ENCODE results near the gene FOXA2.
"Not testable (repeated sequence)": the region's sequence is repeated elsewhere in the genome, so short reads cannot be mapped to it uniquely, and the experiment has no call there.

FOXA2 gene

DNA sequence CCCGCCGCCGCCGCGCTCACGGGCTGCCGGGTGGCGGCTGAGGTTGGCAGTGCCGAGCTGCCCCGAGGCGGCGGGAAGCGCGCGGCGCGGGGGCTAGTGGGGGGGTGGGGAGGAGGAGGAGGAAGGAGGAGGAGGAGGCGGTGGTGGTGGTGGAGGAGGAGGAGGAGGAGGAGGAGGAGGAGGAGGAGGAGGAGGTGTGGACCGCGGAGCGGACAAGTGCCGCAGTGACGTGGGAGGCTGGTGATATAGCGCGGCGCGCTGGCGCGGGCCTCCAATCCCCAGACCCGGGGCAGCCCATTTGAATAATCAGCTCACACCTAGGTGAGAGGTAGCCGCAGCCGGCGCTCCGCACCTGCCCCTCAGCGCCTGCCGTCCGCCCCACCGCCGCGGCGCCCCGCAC lies at the start of gene FOXA2:
TSS of gene FOXA2 (minus strand) at position 51 of the 400 bp plus-strand sequence. CDS start 294 bp downstream, outside the sequence.
- DNase-seq = no peak

DNA sequence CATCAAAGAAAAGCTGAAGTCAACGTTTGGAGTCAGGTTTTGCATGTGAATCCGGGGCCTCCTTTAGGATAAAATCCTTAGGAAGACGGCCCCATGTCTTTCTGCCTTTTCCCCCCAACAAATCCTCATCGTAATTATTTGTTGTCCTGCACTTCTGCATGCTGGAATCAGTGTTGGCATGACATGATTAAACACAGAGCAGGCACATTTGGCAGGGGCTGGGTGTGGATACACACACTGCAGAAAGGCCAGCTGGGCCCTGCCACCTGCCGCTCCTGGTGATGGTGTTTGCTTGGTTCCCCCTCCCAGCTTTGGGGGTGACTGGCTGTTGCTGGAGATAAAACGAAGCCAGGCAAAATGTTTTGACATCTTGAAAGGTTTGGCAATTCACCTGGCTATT lies 46.3 kb upstream of the FOXA2 start:
- no peak for DNase-seq

DNA sequence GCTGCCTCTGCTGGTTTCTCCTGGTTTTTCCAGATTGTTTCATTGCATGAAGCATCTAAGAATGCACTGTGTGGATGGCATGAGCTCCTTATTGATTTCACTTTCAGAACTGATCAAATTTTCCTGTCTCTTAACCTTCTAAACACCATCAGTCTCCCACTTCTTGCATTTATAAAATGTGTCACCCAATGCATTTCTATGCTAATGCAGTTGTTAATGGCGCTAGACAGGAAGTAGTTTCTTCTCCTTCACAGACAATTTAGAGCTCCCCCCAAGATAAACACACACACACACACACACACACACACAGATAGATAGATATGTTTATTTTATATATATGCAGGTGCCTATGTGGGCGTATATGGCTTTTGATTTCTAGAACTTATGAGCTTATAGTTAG lies 45.6 kb upstream of the FOXA2 start:
- DNase-seq = no peak

DNA sequence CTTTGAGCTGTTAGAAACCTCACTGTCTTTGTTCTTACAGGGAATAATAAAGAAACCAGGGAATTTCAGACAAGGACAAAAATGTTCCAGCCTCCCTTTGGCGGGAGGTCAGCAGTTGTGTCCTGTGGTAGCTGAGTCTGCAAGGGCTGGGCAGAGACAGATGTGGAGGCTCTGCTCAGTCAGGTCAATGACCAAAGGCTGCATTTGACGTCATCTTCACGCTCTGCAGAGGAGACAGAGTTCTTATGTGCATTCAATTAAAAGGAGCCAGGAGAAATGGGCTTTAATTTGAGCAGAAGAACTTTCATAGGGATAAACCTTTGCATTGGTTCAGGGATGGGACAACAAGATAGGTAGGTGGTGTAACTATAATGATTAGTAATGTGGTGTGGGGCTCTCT lies 45.1 kb upstream of the FOXA2 start:
- DNase-seq = no peak

DNA sequence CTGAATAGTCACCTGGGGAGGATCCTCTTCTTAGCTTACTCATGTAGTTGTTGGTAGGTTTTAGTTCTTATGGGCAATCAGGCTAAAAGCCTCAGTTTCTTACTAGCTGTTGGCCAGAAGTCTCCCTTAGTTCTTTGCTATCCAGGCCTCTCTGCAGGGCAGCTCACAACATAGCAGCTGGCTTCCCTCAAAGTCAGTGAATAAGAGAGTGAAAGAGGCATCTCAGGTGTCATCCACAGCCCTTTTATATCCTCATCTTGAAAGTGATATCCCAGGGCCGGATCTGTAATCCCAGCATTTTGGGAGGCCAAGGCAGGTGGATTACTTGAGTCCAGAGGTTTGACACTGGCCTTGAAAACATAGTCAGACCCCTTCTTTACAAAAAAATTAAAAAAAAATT lies 42.1 kb upstream of the FOXA2 start:
- no peak for DNase-seq

DNA sequence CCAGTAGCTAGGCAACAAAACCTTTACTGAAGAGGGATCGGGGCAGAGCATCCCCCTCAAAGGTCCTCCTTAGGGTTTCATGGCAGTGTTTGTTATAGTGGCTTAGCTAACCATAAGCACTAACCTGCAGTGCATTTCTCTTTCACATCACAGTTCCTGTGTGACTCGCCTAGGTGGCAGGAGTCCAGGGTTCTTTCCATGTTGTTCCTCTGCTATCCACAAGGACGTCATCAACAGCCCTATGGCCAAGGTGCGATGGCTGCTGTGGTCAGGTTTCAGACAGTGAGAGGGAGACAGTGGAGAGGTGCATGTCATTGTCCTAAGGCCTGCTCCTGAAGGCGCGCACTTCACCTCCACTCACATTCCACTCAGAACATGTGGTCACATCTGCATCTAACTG lies 38.8 kb upstream of the FOXA2 start:
- no peak for DNase-seq

DNA sequence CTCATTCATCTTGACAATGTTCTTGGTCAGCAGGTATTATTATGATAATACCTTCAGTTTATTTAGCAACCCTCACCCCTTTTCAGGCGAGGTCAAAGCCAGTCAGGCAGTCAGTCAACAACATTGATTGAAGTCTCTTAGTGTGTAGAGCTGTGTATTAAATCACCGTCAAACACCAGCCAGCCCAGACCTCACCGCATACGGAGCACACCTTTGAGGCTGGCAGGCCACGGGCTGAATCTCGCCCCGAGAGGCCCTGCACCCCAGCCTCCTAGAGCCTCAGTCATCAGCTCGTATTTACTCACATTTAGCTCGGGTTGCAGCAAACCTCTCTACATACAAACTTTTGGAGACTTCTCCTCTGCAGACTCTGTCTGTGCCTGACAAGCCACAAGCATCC lies 36.0 kb upstream of the FOXA2 start:
- DNase-seq = no peak

DNA sequence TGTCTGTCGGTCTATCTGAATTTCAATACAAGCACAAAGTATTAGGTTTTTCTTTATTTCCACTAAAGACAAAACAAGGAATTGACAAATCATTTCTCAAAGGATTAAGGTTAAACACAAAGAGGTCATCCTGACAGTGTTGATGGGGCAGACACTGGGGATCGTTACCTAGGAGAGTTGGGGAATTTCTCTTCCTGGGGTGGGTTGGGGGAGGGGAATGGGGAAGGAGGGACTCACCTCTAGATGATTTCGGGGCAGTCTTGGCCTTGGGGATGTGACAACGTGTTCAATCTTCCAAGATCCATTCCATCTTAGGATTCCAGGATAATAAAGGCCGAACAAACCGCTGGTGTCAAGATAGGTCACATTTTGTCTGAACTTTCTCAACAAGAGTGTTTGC lies 35.4 kb upstream of the FOXA2 start:
- DNase-seq = no peak

DNA sequence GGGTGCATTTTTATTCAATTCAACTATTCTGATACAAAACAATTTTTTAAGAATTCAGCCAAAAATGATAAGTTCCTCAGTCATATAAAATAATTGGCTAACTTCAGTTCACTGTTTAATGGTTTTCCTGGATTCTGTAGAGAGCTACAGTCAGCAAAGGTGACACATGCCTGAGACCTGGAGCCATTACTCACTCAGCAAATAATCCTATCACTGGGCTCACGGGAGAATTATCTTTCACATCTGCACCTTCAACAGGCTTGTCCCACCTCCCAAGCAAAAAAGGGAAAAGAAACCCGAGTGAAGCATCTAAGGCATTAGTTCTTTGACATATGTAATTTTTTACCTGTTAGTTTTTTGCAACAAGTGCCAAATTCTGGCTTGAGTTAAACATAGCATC lies 34.9 kb upstream of the FOXA2 start:
- DNase-seq = no peak

DNA sequence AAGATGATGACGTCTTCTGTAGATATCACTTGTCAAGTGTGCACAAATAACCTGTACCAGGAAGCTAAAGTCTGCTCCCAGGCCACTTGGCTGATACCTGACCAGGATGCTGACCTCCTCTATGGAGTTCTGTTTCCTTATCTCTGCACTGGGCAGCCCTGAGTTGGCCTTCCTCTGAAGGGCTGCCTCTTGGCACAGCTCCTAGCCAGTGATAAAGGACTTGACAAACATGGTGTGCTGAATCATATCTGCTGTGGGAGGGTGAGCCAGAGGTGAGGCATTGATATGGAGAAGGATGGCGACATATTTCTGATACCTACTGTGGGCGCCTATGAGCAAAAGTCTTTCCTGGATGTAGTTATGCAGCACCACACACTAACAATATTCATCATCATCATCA lies 32.8 kb upstream of the FOXA2 start:
- no peak for DNase-seq

DNA sequence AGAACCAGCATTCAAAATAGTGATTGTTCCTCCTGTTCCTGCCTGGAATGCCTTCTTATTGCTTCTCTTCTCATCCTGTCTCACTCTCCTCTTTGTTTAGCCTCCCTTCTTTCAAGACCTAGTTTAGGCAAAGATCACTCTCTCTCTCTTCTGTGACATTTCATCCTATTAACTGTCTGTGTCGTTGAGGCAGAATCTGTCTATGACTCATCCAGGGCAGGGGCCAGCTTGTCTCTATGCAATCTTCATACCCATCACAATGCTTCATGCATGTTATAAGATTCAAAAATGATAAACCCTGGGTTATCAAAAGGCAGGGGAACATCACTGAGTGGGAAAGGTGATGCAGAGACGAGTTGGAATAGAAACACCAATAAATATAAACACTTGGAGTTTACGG lies 32.2 kb upstream of the FOXA2 start:
- DNase-seq = no peak

DNA sequence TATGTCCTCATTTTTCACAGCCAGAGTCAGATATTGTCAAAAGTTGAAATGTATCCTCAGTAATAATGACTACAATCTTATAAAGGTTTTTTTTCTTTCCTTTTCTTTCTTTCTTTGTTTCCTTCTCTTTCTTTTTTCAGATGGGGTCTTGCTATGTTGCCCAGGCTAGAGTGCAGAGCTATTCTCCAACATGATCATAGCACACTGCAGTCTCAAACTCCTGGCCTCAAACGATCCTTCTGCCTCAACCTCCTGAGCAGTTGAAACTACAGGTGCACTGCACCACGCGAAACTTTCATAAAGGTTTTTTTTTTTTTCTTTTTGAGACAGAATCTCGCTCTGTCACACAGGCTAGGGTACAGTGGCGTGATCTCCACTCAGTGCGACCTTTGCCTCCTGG lies 31.1 kb upstream of the FOXA2 start:
- DNase-seq = no peak

DNA sequence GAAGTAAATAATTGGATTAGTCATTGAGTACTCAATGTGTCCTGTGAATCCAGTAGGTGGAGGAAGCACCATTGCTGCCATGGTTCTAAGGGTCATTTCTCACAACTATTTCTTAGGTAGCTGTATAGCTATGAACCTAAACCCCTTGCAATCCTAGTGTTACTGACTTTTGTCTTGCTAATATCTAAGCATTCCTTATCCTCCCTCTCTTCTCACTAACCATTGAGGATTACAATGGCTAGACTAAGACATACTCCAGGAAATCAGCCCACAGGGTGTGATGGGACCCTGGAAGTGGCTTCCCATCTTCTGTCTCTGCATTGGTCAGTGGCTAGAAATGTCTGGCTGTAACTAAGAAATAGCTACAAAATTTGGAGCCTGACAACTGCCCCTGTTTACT lies 27.3 kb upstream of the FOXA2 start:
- DNase-seq = no peak

DNA sequence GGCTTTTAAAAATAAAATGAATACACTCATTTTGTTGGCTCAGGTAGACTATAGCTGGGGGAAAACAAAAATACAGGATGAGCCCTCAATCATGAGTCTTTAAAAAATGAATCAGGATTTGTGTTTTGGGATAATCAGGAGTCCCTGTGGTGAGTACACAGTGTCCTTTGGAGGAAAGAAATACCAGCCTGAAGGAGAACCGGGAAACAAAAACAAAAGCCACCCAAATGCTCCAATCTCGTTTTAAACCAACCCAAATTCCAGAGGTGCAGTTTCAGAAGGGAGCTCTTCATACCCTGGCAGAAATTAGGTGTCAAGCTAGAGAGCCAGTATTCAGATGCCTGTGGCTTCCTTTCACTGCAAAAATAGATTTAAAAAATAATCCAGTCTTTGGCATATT lies 23.3 kb upstream of the FOXA2 start:
- no peak for DNase-seq

DNA sequence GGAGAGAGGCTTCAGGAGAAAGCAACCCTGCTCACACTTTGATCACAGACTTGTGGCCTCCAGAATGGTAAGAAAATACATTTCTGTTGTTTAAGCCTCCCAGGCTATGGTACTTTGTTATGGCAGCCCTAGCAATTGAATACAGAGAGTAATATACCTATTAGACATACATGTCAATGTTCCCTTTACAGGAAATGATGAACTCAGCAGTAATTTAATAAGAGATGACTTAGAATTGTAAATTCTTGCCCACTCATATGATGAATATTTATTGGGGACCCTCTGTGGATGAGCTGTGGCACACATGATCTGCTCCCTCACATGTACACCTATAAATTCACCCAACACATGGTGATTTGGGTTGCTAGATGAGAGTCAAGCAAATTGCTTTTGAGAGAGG lies 20.4 kb upstream of the FOXA2 start:
- DNase-seq = no peak

DNA sequence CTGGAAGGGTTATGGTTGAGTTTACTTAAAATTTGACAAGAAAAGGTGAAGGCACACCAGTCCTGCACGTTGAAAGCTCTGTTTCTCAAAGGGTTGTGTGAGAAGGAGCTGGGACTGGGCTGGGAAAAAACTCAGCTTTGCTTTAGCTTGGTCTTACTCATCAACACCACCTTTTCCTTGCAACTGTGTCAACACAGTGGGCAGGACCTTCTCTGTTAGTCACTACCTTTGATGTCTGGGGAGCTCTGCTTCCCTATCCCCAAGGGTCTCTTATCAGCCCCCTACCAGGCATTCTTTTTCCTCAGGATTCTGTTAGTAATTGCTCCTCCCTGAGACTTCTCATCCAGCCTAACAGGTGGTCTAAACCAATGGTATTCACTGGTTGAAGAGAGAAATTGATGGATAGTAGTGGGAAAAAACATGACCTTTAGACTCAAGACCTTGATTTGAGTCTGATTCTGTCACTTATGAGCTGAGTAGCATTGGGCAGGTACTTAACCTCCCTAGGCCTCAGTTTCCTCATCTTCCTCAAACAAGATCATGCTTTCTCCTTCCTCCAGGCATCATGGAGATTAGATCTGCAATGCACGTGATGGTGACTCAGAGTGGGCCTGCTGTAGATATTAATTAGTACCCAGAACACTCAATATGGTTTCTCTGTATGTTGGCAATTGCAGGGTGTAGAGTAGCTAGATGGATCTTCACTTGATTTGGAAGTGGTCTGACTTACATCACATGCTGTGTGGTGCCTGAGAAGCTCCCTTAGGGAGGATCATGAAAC lies 17.2 kb upstream of the FOXA2 start:
- no peak for DNase-seq

DNA sequence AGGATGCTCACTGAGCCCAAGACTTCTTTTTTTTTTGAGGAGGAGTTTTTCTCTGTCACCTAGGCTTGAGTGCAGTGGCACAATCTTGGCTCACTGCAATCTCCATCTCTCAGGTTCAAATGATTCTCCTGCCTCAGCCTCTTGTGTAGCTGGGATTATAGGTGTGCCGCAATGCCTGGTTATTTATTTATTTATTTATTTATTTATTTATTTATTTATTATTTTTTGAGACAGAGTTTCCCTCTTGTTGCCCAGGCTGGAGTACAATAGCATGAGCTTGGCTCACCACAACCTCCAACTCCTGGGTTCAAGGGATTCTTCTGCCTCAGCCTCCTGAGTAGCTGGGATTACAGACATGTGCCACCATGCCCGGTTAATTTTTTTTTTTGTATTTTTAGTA lies 14.9 kb upstream of the FOXA2 start:
- DNase-seq = not testable (repeated sequence)

DNA sequence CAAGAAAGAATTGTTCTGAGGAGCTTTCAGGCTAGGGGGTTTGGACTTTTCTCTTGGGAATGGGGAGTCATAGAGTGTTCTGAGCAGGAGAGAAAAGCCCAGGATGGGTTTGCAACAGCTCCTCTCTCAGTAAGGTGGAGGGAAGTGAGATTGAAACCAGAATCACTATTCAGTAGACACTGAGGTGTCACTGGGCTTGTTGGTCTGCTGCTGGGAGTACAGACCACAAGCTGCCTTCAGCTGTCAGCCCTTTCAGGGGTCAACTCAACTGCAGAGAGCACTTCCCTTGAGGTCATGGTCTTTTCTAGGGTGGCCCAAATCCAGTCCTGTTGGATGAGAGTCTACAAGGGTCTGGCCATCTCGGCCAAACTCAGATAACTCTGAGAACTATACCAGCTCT lies 12.9 kb upstream of the FOXA2 start:
- no peak for DNase-seq

DNA sequence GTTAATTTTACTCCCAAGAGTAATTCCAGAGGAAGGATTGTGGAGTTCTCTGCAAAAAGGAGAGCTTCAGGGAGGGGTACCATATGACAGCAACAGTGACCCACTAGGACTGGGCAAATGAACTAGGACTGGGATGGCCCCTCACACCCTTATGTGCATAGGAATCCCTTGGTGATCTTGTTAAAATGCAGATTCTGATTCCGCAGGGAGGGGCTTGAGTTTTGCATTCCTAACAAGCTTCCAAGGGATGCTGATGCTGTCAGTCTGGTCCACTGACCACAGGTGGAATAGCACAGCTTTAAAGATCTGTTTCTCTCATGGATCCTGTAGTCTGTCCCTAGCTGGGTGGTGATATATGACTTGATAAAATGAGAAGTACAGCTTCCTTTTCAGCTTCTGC lies 6.3 kb upstream of the FOXA2 start:
- DNase-seq = no peak

DNA sequence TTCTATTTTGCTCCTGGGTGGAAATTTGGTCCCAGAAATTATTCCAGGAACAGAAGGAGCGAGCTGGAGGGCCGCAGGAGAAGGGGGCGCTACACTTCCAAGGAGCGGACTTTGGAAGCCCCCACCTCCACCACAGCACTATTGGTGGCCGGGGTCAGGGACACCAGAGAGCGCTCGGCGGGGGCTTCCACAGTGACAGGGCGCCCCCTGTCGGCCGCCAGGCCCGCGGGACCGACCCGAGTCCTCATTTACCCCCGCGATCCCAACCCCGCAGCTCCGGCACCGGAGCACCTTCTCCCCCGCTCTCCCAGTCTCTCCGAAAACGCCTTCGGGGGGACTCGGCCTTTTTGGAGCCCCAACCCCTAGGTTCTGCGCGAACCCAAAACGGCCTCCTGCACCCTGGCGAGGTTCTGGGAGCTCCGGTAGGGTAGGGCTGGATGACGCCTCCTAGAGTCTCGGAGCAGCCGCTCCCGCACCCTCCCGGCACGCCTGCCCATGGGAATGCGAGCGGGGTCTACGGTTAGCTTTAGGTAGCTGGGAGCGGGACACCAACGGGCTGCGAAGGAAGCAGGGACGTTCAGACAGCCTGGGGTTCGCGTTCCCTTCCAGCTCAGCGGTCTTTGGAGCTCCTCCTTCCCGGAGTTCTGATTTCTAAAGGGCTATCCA lies 2.4 kb upstream of the FOXA2 start:
- DNase-seq = no peak

DNA sequence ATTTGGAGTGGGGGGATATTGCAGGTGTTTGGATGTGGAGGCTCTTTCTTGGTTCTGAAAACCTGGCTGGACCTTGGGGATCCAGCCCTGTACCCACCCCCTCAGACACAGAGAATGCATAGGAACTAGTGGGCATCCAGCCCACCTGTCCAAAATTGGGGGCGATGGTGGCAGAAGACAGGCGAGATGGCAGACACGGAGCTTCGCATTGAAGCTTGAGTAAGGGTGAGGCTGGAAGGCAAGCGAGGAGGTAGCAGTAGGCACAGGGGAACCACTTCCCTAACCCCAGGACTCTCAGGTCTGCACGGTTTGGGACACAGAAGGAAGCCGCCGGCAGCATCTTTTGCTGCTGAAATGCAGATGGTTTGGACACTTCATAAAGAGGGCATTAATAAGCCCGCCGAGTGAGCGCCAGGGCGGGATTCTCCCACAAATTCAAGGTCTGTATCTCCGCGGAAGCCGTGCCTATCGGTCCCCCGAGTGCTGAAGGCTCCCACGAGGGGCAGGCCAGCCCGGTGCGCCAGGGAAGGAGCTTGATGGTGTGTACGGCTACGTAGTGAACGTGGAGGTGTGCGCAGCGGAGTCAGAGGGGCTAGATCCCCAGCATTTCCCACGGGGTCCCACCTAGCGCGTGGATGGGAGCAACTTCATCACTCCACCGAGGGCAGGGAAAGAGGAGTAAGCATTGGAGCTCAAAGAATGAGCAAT lies 1.6 kb upstream of the FOXA2 start:
- no peak for DNase-seq

DNA sequence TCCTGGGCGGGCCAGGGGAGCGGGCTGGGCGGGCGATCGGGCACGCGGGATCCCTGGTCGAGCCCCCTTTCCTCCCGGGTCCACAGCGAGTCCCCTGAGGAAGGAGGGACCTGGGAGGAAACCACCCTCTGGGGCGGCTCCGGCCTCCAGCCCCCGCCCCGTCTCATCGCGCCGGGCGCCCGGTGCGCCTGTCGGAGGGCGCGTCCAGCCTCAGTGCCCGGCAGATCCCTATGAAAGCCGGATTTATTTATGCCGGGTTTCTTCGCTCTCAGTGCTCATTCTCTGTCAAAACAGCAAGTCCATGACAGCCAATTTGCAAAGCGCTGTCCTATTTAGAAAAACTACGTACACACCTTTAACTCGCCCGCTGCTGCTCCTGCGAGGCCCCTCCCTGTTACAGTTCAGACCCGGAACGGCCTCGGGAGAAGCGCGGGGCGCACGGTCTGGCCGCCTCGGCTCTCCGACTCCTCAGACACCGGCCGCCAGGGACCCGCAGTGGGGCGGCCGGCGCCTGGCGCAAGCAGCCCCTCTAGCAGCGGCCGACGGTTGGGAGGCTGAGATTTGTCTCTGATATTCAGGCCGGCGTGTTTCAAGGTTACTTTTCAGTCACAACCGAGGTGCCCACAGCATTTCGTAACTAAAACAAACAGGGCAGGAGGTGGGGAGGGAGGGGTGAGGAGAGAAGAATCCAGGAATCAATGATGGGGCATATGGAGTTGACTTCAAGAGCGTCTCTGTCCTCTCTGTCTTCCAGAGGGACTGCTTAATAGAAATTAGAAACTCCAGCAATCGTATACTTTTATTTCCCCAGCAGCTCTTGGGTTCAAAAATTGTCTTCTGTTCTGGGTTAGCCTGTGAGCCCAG lies 782 bp upstream of the FOXA2 start:
- DNase-seq = no peak
